NCI-H2196 (cell line): ENCODE results near the gene OR1F1.
"Not testable (repeated sequence)": the region's sequence is repeated elsewhere in the genome, so short reads cannot be mapped to it uniquely, and the experiment has no call there.

Source experiments
- DNase-seq: peaks from one replicate; lab custom pipeline; 2025; ENCODE audit not compliant: unreplicated experiment; lab: John Stamatoyannopoulos, UW

OR1F1 gene

DNA sequence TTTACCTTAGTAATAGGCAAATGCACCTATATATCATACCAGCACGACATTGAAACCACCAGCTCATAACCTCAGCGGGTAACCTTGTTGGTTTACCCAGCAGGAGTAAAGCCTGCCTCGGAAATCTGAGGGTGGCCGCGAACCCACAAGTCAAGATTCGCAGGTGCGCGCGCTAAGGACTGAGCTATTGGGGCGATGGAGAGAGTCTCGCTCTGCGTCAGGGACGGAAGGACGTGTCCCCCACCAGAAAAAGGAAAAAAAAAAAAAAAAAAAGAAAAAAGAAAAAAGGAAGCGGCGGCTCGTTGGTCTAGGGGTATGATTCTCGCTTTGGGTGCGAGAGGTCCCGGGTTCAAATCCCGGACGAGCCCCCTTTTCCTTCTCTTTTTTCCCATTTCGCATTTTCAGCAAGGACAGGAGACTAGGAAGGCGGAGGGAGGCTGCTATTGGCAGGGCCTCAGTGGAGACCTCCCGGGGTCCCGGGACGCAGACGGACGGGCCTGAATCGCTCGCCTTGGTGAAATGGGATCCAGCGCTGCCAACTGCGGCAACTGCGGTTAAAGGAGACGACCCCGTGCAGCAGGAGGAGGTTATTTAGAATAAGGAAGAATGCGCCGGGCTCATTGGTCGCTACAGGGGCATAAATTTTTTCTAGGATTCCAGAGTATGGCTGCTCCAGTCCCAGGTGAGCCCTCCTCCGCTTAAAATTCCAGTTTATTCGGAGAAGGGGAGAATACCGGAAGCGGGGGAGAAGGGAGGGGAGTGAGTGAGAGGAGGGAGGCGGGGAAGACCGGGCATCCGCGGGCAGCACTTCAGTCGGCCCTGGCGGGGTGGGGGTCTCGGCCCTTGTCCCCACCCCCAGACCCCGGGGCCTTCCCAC, at the start of gene OR1F1:
TSS of gene OR1F1 (plus strand) at position 407 of the 877 bp plus-strand sequence.
- DNase-seq, result no peak

DNA sequence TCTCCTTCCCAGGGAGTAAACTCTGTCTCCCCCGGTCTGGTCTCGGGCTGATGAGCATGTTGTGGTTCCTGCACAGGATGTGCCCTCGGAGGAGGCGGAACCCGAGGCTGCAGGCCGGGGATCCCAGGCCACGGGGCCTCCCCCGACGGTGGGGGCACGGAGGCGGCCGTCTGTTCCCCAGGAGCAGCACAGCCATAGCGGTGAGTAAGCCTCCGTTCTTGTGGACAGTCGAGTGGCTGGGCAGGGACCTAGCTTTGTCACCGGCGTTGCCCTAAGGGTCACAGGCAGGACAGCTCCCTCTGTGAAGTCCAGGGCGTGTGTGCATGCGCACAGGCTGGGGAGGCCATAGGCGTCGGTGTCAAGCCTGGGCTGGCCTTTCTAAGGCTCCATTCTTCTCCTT, 49.7 kb upstream of the OR1F1 start:
- DNase-seq, result no peak

DNA sequence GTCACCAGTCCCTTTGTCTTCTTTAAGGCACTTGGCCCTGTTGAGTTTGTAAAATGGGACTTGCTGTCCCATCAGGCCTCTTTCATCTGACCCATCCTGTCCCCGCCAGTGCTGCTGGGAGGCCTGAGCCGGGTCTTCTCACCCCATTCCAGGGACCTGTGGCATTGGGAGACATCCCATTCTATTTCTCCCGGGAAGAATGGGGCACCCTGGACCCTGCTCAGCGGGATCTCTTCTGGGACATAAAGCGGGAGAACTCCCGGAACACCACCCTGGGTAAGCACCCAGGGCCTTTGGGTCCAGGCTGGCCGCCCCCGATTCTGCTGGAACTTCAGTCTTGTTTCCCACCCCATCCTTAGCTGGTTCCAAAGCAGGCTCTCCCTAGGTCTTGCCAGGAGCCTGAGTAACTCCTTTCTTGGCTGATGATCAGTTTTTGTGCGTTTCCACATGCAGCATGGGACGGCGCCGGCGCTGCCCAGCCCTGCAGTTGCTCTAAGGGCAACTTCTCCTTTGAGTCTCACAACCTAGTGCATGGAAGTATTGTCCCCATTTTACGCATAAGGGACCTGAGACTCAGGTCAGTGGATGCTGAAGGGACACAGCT, 49.1 kb upstream of the OR1F1 start:
- DNase-seq, result no peak

DNA sequence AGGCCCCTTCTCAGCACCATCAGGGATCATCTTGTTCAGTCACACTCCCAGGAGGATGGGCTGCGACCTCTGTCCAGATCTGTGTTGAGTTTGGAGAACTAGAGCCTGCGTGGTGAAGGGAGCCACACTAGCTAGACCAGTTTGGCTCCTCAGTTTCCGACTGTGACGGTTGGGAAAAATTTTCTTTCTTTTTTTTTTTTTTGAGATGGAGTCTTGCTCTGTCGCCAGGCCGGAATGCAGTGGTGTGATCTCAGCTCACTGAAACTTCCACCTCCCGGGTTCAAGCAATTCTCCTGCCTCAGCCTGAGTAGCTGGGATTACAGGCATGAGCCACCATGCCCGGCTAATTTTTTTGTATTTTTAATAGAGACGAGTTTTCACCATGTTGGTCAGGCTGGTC, 48.4 kb upstream of the OR1F1 start:
- DNase-seq, result not testable (repeated sequence)

DNA sequence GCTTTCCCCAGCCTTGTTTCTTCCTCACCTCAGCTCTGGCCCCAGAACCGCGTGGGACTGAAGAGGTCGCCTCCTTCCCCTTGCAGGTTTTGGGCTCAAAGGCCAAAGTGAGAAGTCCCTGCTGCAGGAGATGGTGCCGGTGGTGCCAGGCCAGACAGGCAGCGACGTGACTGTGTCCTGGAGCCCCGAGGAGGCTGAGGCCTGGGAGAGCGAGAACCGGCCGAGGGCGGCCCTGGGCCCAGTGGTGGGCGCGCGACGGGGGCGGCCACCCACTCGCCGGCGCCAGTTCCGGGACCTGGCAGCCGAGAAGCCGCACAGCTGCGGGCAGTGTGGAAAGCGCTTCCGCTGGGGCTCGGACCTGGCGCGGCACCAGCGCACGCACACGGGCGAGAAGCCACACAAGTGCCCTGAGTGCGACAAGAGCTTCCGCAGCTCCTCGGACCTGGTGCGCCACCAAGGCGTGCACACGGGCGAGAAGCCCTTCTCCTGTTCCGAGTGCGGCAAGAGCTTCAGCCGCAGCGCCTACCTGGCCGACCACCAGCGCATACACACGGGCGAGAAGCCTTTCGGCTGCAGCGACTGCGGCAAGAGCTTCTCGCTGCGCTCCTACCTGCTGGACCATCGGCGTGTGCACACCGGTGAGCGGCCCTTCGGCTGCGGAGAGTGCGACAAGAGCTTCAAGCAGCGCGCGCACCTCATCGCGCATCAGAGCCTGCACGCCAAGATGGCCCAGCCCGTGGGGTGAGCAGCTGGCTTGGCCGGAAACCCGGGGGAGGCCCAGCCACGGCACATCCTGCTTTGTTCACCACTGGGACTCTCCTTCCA, 47.2 kb upstream of the OR1F1 start:
- no peak for DNase-seq

DNA sequence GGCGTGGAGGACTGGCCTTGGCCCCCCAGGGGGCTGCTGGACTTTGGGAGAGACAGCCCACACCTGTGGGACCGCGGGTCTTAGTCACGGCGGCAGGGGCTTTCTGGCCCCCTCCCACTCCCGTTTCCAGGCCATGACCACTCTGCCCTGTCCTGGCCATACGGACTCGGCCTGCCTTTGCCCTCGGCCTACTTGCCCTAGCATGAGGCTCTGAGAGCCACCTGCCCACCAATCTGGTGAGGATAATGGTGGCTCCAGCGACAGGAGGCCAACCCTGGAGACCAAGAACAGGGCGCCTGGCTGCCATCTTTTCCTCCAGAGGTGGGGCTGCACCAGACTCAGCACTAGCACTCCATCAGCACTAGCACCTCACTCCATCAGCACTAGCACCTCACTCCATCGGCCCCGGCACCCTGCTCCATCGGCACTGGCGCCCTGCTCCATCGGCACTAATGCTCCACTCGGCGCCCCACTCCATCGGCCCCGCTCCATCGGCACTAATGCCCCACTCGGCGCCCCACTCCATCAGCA, 46.2 kb upstream of the OR1F1 start:
- DNase-seq, result no peak

DNA sequence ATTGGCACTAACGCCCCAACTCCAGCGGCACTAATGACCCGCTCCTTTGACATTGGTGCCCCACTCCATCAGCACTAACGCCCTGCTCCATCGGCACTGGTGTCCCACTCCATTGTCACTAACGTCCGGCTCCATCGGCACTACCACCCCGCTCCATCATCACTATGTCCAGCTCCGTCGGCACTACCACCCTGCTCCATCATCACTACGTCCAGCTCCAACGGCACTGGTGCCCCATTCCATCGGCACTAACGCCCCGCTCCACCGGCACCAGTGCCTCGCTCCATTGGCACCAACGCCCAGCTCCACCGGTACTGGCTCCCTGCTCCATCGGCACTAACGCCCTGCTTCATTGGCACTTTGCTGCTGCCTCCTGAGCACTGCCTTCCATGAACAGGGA, 45.7 kb upstream of the OR1F1 start:
- DNase-seq, result no peak

DNA sequence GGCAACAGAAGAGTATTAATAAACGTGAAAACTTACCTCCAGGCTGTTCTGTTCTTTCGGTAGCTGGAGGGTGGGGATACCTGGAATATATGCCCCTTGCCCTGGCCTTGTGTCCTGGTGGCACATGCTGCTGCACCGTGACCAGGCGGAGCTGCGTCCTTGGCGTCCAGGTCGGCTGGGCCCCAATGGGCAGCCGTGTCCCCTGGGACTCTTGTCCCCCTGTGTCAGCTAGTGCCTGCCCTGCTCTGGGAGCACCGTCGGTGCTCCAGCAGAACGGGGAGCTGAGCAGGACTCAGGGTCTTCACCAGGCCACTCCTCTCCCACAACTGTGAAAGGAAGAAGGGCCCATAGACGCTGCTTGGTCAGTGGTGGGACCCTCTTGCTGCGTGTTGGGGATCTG, 45.2 kb upstream of the OR1F1 start:
- no peak for DNase-seq

DNA sequence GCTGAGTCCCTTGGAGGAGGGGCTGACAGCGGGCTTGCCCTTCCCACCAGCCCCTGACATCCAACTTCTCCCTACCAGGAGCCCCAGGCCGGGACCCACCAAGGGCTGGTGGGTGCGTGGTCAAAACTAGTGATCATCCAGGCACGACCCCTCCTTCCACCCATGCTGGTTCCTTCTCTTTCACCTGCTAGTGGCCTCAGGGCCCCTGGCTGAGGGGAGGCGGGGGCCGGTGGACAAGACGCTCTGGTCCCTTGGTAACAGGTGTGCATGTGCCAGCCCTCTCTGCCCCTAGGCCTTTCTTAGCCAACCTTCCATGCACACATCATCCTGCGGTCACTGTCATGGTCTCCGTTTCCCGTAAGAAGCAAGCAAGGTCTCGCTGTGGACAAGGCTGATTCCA, 44.8 kb upstream of the OR1F1 start:
- DNase-seq, result no peak

DNA sequence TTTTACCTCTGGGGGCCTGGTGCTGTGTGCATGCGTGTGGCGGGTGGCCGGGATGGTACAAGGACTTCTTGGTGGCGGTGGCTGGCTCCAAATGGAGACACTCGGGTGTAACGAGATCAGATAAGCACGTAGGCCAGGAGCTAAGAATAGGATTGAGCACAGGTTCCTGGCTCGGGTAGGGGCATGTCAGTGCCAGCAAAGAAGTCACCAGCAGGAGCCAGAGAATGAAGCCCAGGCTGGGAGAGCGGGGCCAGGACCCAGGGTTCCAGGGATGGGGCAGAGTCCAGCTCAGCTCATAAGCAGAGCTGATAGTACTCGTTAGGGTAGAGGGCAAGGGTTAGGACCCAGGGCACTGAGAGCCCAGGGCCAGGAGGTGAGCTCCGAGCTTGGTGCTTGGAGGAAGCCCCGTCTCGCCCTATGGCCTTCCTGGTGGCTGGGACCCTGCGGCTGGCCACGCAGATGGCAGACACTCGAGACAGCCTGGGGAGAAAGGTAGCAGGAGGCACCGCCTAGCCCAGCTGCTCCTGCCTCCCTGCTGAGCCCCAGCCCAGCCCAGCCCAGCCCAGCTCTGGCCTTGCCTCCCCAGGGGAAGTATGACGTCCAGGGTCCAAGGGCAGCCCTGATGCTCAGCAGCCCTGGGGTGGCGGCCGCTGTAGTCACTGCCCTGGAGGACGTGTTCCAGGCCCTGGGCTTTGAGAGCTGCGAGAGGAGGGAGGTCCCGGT, 44.2 kb upstream of the OR1F1 start:
- DNase-seq, result no peak

DNA sequence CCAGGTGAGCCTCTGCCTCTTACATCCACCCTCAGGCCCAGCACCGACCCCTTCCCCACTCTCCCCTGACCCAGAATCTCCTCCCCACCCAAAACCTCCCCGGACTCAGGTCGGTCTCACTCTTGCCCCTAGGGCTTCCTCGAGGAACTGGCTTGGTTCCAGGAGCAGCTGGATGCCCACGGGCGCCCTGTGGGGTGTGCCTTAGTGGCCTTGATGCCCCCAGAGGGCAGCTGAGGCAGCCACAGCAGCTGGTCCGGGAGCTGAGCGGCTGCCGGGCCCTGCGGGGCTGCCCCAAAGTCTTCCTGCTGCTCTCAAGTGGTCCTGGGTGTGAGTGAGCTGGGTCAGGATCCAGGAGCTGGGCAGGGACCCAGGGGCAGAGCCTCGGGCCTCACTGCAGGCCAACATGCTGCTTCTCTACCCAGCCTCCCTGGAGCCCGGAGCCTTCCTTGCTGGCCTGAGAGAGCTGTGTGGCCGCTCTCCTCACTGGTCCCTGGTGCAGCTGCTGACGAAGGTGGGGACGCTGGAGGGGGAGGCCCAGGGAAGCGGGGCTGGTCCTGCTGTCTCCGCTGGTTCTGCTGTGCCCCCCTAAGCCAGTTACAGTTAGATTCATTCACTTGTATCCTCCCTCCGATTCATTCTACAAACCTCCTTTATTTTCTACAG, 43.6 kb upstream of the OR1F1 start:
- no peak for DNase-seq

DNA sequence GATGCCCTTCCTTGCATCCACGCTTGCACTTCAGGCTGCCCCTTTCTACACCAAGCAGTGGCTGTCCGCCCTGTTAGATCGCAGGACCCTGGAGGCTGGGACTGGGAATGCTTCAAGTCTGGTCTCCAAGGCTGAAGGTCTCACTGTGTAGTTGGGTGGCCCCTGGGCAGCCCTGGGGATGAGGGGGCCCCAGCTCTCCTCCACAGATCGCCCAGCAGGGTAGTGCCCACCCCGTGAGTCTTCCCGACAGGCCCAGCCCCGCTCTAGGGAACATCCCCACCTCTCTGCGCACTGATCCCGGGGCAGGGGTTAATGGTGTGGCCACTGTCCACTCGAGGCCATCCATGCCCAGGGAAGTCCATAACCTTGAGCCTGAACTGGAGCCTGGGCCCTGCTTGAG, 42.9 kb upstream of the OR1F1 start:
- no peak for DNase-seq

DNA sequence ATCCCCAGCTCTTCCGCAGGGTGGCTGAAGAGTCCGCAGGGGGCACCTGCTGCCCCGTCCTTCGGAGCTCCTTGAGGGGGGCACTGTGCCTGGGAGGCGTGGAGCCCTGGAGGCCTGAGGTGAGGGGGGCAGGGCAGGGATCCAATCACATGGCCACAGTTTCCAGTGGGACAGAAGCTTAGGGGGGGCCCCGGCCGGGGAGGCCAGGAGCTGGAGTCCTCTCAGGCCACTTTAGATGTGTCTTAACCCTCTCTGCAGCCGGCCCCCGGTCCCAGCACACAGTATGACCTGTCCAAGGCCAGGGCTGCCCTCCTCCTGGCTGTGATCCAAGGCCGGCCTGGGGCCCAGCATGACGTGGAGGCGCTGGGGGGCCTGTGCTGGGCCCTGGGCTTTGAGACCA, 42.3 kb upstream of the OR1F1 start:
- no peak for DNase-seq

DNA sequence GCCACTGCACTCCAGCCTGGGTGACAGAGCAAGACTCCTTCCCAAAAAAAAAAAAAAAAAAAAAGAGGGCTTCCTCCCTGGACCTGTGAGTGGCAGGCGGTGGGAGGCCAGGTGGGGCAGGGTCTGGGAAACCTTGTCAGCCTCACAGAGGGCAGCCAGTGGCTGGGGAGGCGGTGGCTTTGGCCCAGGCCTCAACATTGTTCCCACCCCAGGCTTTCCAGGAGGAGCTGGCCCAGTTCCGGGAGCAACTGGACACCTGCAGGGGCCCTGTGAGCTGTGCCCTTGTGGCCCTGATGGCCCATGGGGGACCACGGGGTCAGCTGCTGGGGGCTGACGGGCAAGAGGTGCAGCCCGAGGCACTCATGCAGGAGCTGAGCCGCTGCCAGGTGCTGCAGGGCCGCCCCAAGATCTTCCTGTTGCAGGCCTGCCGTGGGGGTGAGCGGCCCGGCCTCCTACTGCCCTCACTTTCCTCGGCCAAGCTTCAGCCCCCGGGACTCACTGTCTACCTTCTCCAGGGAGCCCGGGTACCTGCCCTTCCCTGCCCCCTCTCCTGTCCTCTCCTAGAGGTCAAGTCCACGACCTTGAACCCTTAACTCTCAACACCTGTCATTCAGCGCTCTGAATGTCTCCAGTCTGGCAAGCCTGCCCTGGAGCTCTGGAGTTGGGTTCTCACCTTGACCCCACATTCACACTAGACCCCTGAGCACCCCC, 40.8 kb upstream of the OR1F1 start:
- no peak for DNase-seq

DNA sequence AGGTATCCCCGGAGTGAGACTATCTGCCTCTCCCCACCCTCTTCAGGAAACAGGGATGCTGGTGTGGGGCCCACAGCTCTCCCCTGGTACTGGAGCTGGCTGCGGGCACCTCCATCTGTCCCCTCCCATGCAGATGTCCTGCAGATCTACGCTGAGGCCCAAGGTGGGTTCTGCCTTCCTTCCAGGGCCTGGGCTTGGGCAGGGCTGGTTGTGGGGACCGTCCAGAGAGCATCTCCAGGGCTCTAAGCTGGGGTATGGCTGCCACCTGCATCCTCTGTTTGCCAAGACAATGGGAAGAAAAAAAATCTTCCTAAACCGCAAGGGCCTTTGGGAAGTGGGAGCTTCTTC, 40.3 kb upstream of the OR1F1 start:
- no peak for DNase-seq

DNA sequence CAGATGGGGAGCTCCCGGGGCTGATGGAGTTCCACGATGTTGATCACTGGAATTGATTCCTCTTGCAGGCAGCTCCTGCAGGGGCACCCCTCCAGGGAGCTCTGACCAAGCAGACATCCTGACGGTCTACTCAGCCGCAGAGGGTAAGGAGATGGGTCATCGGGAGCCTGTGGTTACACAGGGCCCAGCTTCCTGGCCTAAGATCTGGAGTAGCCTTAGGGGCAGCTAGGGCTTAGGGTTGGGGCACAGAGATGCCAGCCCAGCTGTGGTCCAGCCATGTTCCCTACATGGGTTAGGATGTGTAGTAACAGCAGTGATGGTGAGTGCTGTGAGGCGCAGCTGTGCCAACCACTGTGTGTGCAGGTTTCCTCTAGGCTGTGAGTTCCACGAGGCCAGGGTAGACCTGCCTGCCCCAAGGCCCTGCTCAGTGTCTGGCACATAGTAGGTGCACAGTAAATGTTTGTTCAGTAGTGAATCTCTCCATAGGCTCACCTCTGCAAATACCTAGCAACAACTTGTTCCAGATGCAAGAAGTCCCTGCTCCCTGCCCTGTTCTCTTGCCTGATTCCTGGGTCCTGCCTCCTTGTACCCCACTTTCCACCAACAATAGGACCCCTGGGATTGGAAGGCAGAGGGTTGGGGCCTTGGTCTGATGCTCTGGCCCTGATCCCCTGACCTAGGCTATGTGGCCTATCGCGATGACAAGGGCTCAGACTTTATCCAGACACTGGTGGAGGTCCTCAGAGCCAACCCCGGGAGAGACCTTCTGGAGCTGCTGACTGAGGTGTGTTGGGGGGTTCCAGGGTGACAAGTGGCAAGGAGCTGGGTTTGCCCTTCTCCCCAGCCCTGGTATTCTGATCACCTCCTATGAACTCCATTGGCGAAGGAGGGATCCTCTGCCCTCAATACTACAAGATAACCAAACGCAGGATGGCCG, 39.5 kb upstream of the OR1F1 start:
- no peak for DNase-seq

DNA sequence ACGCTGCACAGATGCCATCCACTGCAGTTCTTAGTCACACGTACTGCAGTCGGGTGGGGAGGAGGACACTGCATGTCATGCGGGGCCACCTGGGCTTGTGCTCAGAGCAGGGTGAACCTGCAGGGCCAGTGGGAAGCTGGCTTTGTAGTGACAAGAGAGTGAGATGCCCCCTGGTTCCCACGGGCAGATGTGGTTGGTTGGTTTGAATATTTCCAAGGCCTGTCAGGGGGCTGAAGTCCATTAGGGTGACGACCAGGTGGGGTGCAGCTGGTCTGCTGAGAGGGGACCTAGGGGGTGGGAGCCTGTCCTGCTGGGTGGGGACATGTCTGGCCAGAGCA, 38.8 kb upstream of the OR1F1 start:
- DNase-seq, result no peak

DNA sequence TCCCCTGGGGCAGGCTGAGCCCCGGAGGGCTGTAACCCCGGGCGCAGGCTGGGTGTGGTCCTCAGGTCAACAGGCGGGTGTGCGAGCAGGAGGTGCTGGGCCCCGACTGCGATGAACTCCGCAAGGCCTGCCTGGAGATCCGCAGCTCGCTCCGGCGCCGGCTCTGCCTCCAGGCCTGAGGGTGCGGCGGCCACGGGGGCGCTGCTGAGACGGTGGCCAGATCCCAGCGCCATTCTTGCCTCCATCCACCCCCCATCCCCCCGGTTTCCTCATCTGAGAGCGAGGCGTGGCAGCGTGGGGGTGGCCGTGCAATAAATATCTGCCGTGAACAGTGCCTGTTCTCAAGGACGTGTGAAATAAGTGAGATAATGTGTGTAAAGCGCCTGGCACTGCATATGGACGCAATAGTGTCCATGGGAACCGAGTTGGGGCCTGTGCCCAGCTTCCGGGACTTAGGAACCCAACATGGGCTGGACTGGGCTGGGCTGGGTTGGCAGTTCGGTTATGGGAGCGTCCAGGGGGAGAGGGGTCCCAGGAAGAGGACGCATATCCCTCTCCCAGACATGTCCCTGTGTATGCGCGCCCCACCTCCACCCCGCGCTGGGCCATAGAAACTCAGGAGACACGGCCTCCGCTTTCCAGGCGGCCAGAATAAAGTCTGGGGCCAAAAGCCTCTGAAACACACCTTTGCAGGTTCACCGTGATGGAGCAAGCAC, 38.2 kb upstream of the OR1F1 start:
- no peak for DNase-seq
